Measurements from ENCODE around the gene SCRN2. TPM values are rescaled to one million over a fixed set of nuclear protein-coding genes. Genes with fewer than 3 reads are reported as not detected.

SCRN2 gene
- total and polyA plus RNA-seq, 2 of the 13 experiments (the other 11 are each of a cell fraction or from before 2014, with no cell fraction given), result 21.7 to 29.5 TPM

GRCh38 chr17:47789611-47790561 lies 51.2 kb downstream of the SCRN2 start (continued):
- no peak for TF ChIP-seq NFAT5 (CRISPR knock-in tag; IDR thresholded peaks at IDR 0.05)
- TF ChIP-seq ZNF576 (CRISPR knock-in tag; IDR thresholded peaks at IDR 0.05), result 0 out of 2 replicates have a peak, but pooled peaks have one; percentile 26
- TF ChIP-seq REXO4 (CRISPR knock-in tag; IDR thresholded peaks at IDR 0.05; ENCODE audit: borderline replicate concordance), result no peak
- TF ChIP-seq ZNF333 (CRISPR knock-in tag; IDR thresholded peaks at IDR 0.05; ENCODE audit: borderline replicate concordance), result 0 out of 2 replicates have a peak, but pooled peaks have one; percentile 48
- no peak for TF ChIP-seq KDM3A (CRISPR knock-in tag; IDR thresholded peaks at IDR 0.05; ENCODE audit: low read depth)
- TF ChIP-seq MED8 (CRISPR knock-in tag; IDR thresholded peaks at IDR 0.05; ENCODE audit: insufficient replicate concordance), result no peak
- TF ChIP-seq ZNF710 (CRISPR knock-in tag; IDR thresholded peaks at IDR 0.05; ENCODE audit: borderline replicate concordance), result peak; percentile 25; the same call in 1 of the 2 replicates
- TF ChIP-seq PHB2 (IDR thresholded peaks at IDR 0.05; ENCODE audit: partially characterized antibody), result no peak
- TF ChIP-seq LCORL (IDR thresholded peaks at IDR 0.05), result no peak
- TF ChIP-seq LCORL (CRISPR knock-in tag; IDR thresholded peaks at IDR 0.05), result no peak
- TF ChIP-seq ZNF891 (CRISPR knock-in tag; IDR thresholded peaks at IDR 0.05), result 0 out of 2 replicates have a peak, but pooled peaks have one; percentile 55
- TF ChIP-seq AKAP8 (CRISPR knock-in tag; IDR thresholded peaks at IDR 0.05), result no peak
- TF ChIP-seq MYNN (CRISPR knock-in tag; IDR thresholded peaks at IDR 0.05; ENCODE audit: low read depth), result no peak
- no peak for TF ChIP-seq ZEB1 (IDR thresholded peaks at IDR 0.05; ENCODE audit: insufficient replicate concordance, low read depth)
- TF ChIP-seq HOXD1 (CRISPR knock-in tag; IDR thresholded peaks at IDR 0.05), result no peak
- TF ChIP-seq FOXA1 (IDR thresholded peaks at IDR 0.05), result no peak
- 0 out of 2 replicates have a peak, but pooled peaks have one; percentile 6 for TF ChIP-seq FOXA1 (CRISPR knock-in tag; IDR thresholded peaks at IDR 0.05)
- no peak for TF ChIP-seq JUN (CRISPR knock-in tag; IDR thresholded peaks at IDR 0.05)
- TF ChIP-seq ZNF570 (CRISPR knock-in tag; IDR thresholded peaks at IDR 0.05; ENCODE audit: borderline replicate concordance), result no peak
- no peak for TF ChIP-seq ZNF564 (CRISPR knock-in tag; IDR thresholded peaks at IDR 0.05)
- no peak for TF ChIP-seq ZBTB46 (CRISPR knock-in tag; IDR thresholded peaks at IDR 0.05; ENCODE audit: borderline replicate concordance)

Measured in HepG2 (cell line).